GM12891 (cell line): ENCODE results near the gene PTPN23.
"Not testable (repeated sequence)": the region's sequence is repeated elsewhere in the genome, so short reads cannot be mapped to it uniquely, and the experiment has no call there.

Source experiments
- DNase-seq: peaks from one replicate; pipeline ENCODE4 v3.0.0; 2011; ENCODE audit warnings: low spot score; ENCODE audit not compliant: insufficient read length
- FAIRE-seq: peaks from 2 replicates; lab custom pipeline; 2011; peaks lifted over from hg19 to GRCh38; lab: Jason Lieb, UNC
- PAX5 ChIP-seq: IDR thresholded peaks from 2 replicates; pipeline ENCODE4 v1.6.1; 2011; ENCODE audit warnings: low read length, moderate library complexity, mild to moderate bottlenecking; ENCODE audit not compliant: insufficient read depth, severe bottlenecking
- POLR2A ChIP-seq: IDR thresholded peaks from 2 replicates; pipeline ENCODE4 v1.6.1; 2011; ENCODE audit warnings: low read depth, low read length, control low read depth
- POLR2AphosphoS5 ChIP-seq: IDR thresholded peaks from 2 replicates; pipeline ENCODE4 v1.6.1; 2011; ENCODE audit warnings: low read depth, low read length, control low read depth
- POU2F2 ChIP-seq: IDR thresholded peaks from 2 replicates; pipeline ENCODE4 v1.6.1; 2011; ENCODE audit warnings: low read depth, mild to moderate bottlenecking, control low read depth, low read length, moderate library complexity
- SPI1 ChIP-seq: IDR thresholded peaks from 2 replicates; pipeline ENCODE4 v1.6.1; 2011; ENCODE audit warnings: low read depth, low read length, control low read depth
- TAF1 ChIP-seq: IDR thresholded peaks from 2 replicates; pipeline ENCODE4 v1.6.1; 2011; ENCODE audit warnings: low read depth, low read length, control low read depth

Gene PTPN23

GRCh38 chr3:47367631-47368030 is 13.2 kb upstream of the PTPN23 start:
- FAIRE-seq (no peak), DNase-seq (no peak)
- TF ChIP-seq TAF1 (no peak), PAX5 (no peak), SPI1 (no peak), POU2F2 (no peak), POLR2A (no peak), POLR2AphosphoS5 (no peak)

- not testable (repeated sequence) for FAIRE-seq
Measured at GRCh38 chr3:47370020-47370419, 10.8 kb upstream of the PTPN23 start.

GRCh38 chr3:47370887-47371697 is 9.7 kb upstream of the PTPN23 start:
- DNase-seq: peak; percentile 59
- peak; percentile 85 for FAIRE-seq
- TF ChIP-seq TAF1 (no peak), PAX5 (no peak), POU2F2 (no peak), POLR2AphosphoS5 (no peak)

More at GRCh38 chr3:47370020-47370419, 10.8 kb upstream of the PTPN23 start:
- DNase-seq: not testable (repeated sequence)

- TF ChIP-seq POLR2AphosphoS5 (no peak), POLR2A (no peak), TAF1 (no peak), SPI1 (no peak), PAX5 (no peak), POU2F2 (no peak)
- FAIRE-seq: no peak
Measured at GRCh38 chr3:47374587-47374986, 6.2 kb upstream of the PTPN23 start.

GRCh38 chr3:47376393-47376792 is 4.4 kb upstream of the PTPN23 start:
- DNase-seq (no peak), FAIRE-seq (no peak)
- TF ChIP-seq POLR2AphosphoS5: no peak
- no peak for TF ChIP-seq PAX5
- TF ChIP-seq POLR2A: no peak
- no peak for TF ChIP-seq SPI1
- no peak for TF ChIP-seq TAF1
- TF ChIP-seq POU2F2: no peak

More at GRCh38 chr3:47374587-47374986, 6.2 kb upstream of the PTPN23 start:
- DNase-seq: no peak

- TF ChIP-seq POU2F2: no peak
- TF ChIP-seq SPI1: peak; percentile 75
- no peak for TF ChIP-seq POLR2A
- TF ChIP-seq PAX5: no peak
- DNase-seq (no peak), FAIRE-seq (peak; percentile 51)
Measured at GRCh38 chr3:47377186-47377585, 3.6 kb upstream of the PTPN23 start.

- no peak for FAIRE-seq
- TF ChIP-seq POLR2AphosphoS5 (no peak), SPI1 (no peak), TAF1 (no peak), POU2F2 (no peak), PAX5 (no peak), POLR2A (no peak)
- DNase-seq: no peak
Measured at GRCh38 chr3:47378869-47379268, 2.0 kb upstream of the PTPN23 start.

GRCh38 chr3:47379411-47379899 is 1.4 kb upstream of the PTPN23 start:
- no peak for TF ChIP-seq POU2F2
- TF ChIP-seq SPI1: no peak
- TF ChIP-seq PAX5: no peak
- TF ChIP-seq TAF1: no peak
- TF ChIP-seq POLR2A: no peak
- TF ChIP-seq POLR2AphosphoS5: no peak
- FAIRE-seq (no peak), DNase-seq (no peak)

GRCh38 chr3:47380026-47380600 is 708 bp upstream of the PTPN23 start:
- no peak for DNase-seq

More at GRCh38 chr3:47380026-47380600, 708 bp upstream of the PTPN23 start:
- no peak for FAIRE-seq
- TF ChIP-seq POLR2A (no peak), POLR2AphosphoS5 (peak; percentile 39; the same call in 1 of the 2 replicates), TAF1 (peak; percentile 46), SPI1 (0 out of 2 replicates have a peak, but pooled peaks have one; percentile 25)
